ENCODE data around the gene PTPRQ. TPM values are rescaled to one million over a fixed set of nuclear protein-coding genes. Genes with fewer than 3 reads are reported as not detected.

Gene PTPRQ
- total RNA-seq, 2 donors from 2014 or later = 2.3 to 2.4 TPM

- Histone ChIP-seq H3K36me3 (no peaks in the 10 kb centered on the region), H3K9me3 (no peaks in the 10 kb centered on the region), H3K27ac (no peak overlapping the region), H3K4me1 (ENCODE audit: control insufficient read depth in 1 of 2, low read depth in 2 of 2) (no peaks in the 10 kb centered on the region), H3K4me3 (no peak overlapping the region), H3K27me3 (replicated peaks; ENCODE audit: insufficient read depth) (no peaks in the 10 kb centered on the region)
- DNase-seq (ENCODE audit: low spot score) (no peak), ATAC-seq (ENCODE audit: insufficient number of reproducible peaks, low FRiP score, low read depth) (no peak)
- TF ChIP-seq, protein P1, sequence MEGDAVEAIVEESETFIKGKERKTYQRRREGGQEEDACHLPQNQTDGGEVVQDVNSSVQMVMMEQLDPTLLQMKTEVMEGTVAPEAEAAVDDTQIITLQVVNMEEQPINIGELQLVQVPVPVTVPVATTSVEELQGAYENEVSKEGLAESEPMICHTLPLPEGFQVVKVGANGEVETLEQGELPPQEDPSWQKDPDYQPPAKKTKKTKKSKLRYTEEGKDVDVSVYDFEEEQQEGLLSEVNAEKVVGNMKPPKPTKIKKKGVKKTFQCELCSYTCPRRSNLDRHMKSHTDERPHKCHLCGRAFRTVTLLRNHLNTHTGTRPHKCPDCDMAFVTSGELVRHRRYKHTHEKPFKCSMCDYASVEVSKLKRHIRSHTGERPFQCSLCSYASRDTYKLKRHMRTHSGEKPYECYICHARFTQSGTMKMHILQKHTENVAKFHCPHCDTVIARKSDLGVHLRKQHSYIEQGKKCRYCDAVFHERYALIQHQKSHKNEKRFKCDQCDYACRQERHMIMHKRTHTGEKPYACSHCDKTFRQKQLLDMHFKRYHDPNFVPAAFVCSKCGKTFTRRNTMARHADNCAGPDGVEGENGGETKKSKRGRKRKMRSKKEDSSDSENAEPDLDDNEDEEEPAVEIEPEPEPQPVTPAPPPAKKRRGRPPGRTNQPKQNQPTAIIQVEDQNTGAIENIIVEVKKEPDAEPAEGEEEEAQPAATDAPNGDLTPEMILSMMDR (IDR thresholded peaks at IDR 0.05) = no peak
These were observed 146.1 kb downstream of the PTPRQ start for GRCh38 chr12:80590085-80590484.

DNA sequence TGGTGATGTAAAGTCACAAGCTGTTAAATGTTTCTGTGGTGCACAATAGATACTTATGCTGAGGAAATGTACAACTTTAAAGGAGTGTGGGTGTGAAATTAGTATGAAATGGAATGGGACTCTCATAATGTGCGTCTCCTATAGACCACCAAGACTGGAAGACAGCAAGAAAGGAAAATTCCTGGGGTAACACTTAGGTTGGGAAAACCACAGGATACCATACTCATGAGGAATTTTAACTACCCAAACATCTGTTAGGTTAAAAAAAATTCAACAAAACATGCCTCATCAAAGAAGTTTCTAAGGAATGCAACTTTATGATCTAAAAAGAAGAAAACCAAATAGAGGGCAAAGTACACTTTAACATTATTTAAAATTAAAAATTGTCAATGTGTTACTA lies 149.7 kb downstream of the PTPRQ start:
- H3K36me3 ChIP-seq = no peaks in the 10 kb centered on the region
- H3K27me3 ChIP-seq (replicated peaks; ENCODE audit: insufficient read depth) = no peaks in the 10 kb centered on the region
- H3K9me3 ChIP-seq = no peaks in the 10 kb centered on the region
- no peak overlapping the region for H3K27ac ChIP-seq
- no peaks in the 10 kb centered on the region for H3K4me1 ChIP-seq (ENCODE audit: control insufficient read depth in 1 of 2, low read depth in 2 of 2)
- DNase-seq (ENCODE audit: low spot score) = no peak
- TF ChIP-seq, protein P1 (IDR thresholded peaks at IDR 0.05) = no peak
- no peak for ATAC-seq (ENCODE audit: insufficient number of reproducible peaks, low FRiP score, low read depth)
- no peak overlapping the region for H3K4me3 ChIP-seq

- DNase-seq (ENCODE audit: low spot score) (no peak), ATAC-seq (ENCODE audit: insufficient number of reproducible peaks, low FRiP score, low read depth) (no peak)
- no peaks in the 10 kb centered on the region for H3K27me3 ChIP-seq (replicated peaks; ENCODE audit: insufficient read depth)
- no peaks in the 10 kb centered on the region for H3K4me1 ChIP-seq (ENCODE audit: control insufficient read depth in 1 of 2, low read depth in 2 of 2)
- no peaks in the 10 kb centered on the region for H3K36me3 ChIP-seq
- no peak overlapping the region for H3K4me3 ChIP-seq
- no peak overlapping the region for H3K27ac ChIP-seq
- TF ChIP-seq, protein P1 (IDR thresholded peaks at IDR 0.05) = no peak
- no peaks in the 10 kb centered on the region for H3K9me3 ChIP-seq
These were observed 152.5 kb downstream of the PTPRQ start for GRCh38 chr12:80596509-80596908.

DNA sequence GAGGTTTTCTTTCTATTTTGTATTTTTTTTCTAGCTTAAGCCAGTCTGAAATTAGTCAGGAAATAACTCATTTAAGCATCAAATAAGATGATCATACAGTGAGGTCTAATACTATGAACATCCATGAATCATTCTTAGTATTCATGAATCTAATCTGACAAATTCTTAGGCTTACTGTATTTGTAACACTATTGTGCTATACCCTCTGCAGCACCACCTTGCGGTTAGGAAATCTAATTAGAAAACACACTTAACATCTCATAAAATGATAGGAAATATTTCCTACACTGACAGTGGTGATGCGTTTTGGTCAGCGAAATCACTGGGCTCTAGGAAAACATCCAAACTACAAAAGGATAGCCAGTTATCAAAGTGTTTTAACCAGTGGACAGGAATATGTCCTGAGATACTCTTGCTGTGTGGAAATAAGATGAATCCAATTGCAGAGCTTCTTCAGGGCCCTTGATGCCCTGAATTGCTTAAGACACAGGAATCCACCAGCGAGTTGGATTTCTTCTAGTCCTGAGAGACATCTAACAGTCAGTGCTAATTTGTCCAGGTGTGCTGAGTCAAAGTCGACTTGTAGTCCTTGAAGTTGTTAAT lies 154.1 kb downstream of the PTPRQ start:
- ATAC-seq (ENCODE audit: insufficient number of reproducible peaks, low FRiP score, low read depth) (no peak), DNase-seq (ENCODE audit: low spot score) (no peak)
- Histone ChIP-seq H3K27me3 (replicated peaks; ENCODE audit: insufficient read depth) (no peaks in the 10 kb centered on the region), H3K4me1 (ENCODE audit: control insufficient read depth in 1 of 2, low read depth in 2 of 2) (no peaks in the 10 kb centered on the region), H3K9me3 (no peaks in the 10 kb centered on the region), H3K27ac (no peak overlapping the region), H3K4me3 (no peak overlapping the region), H3K36me3 (no peaks in the 10 kb centered on the region)
- TF ChIP-seq, protein P1 (IDR thresholded peaks at IDR 0.05) = peak; percentile 17

DNA sequence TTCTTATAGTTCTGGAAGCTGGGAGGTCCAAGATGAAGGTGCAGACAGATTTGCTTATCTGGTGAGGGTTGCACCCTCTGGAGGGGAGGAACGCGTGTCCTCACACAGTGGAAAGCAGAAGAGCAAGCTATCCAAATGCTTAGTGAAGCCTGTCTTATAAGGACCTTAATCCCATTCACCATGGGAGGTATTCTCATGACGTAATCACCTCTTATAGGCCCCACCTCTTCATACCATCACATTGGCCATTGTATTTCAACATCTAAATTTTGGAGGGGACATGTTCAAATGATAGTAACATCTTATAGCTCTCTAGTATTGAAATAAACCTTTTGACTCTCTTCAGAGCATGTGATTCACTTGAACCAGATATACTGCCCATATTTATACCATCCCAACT lies 158.4 kb downstream of the PTPRQ start:
- Histone ChIP-seq H3K4me3 (no peak overlapping the region), H3K27ac (no peak overlapping the region), H3K4me1 (ENCODE audit: control insufficient read depth in 1 of 2, low read depth in 2 of 2) (no peaks in the 10 kb centered on the region), H3K27me3 (replicated peaks; ENCODE audit: insufficient read depth) (no peaks in the 10 kb centered on the region), H3K9me3 (no peaks in the 10 kb centered on the region), H3K36me3 (no peaks in the 10 kb centered on the region)
- DNase-seq (ENCODE audit: low spot score) (no peak), ATAC-seq (ENCODE audit: insufficient number of reproducible peaks, low FRiP score, low read depth) (no peak)
- TF ChIP-seq, protein P1 (IDR thresholded peaks at IDR 0.05) = no peak
